Activated B cell treated with CpG ODN at 0.5 μM for 24 hours (primary cell): ENCODE measurements around the gene CHCHD3. TPM values are rescaled to one million over a fixed set of nuclear protein-coding genes. Genes with fewer than 3 reads are reported as not detected.

Source experiments
- ATAC-seq: fragments of 200-7000 bp; cut with Tn5 transposase; one replicate; pipeline ENCODE4 v1.10.0; 2021; ENCODE audit warnings: low read depth, mild to moderate bottlenecking, moderate library complexity
- CTCF ChIA-PET: fragments of 350-600 bp; sonication (Branson Sonifier 250); formaldehyde crosslinking; loops from one replicate; lab custom pipeline; 2021; ENCODE audit warnings: antibody characterized with exemption; lab: Charles Lee
- POLR2A ChIA-PET: fragments of 350-600 bp; sonication (Branson Sonifier 250); formaldehyde crosslinking; loops from one replicate; lab custom pipeline; 2021; ENCODE audit warnings: antibody characterized with exemption; lab: Charles Lee
- DNase-seq: peaks from one replicate; pipeline ENCODE4 v3.0.0; 2022
- H3K27ac Mint-ChIP-seq: one replicate; pipeline ENCODE4 v1.8.0; 2020; ENCODE audit warnings: mixed read lengths
- H3K27me3 Mint-ChIP-seq: one replicate; pipeline ENCODE4 v1.8.0; 2021; ENCODE audit warnings: mixed read lengths
- H3K36me3 Mint-ChIP-seq: one replicate; pipeline ENCODE4 v1.8.0; 2021; ENCODE audit warnings: low read depth, mixed read lengths
- H3K4me1 Mint-ChIP-seq: one replicate; pipeline ENCODE4 v1.8.0; 2021; ENCODE audit warnings: mixed read lengths
- H3K4me3 Mint-ChIP-seq: one replicate; pipeline ENCODE4 v1.8.0; 2020; ENCODE audit warnings: mild to moderate bottlenecking, mixed read lengths
- H3K9me3 Mint-ChIP-seq: one replicate; pipeline ENCODE4 v1.8.0; 2020; ENCODE audit warnings: mixed read lengths
- CTCF ChIP-seq: fragments of 200-600 bp; IDR thresholded peaks from one replicate; pipeline ENCODE4 v1.8.0; 2022; ENCODE audit warnings: antibody characterized with exemption, mild to moderate bottlenecking
- intact Hi-C: fragments of 100-400 bp; cut with micrococcal nuclease; formaldehyde crosslinking; loops from one replicate; pipeline ENCODE4 v1.15.1; 2024
- total RNA-seq: library from RNA; stranded (reverse); gene quantifications from 2 replicates; pipeline ENCODE4 v1.2.3, GENCODE V29; 2022

CHCHD3 gene
- total RNA-seq, 1 donor from 2014 or later = 53.6 TPM

DNA sequence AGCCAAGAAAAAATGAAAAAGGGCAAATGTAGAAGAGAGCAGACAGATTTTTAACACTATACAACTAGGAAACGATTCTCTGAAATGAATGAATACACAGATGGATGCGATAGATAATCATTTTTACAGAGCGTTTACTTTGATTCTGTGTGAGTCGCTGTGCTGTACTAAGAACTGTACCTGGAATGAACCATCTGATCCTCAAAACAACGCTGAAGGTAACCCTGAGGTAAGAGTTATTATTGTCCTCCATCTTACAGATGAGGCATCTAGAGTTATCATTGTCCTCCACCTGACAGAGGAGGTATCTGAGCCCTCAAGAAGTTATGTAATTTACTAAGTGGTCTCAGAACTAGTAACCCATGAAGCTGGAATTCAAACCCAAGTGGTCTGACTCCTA lies 80.2 kb downstream of the CHCHD3 start:
- no peak overlapping the region for H3K27ac Mint-ChIP-seq

GRCh38 chr7:132999845-133000244 lies 82.0 kb downstream of the CHCHD3 start:
- DNase-seq (no peak), ATAC-seq (no peak)
- CTCF ChIA-PET = no interaction called here
- intact Hi-C loops = no loop called here
- Mint-ChIP-seq H3K4me3 (no peak overlapping the region), H3K27ac (no peak overlapping the region), H3K36me3 (peaks cover 6% of the 10 kb centered on the region), H3K9me3 (peaks cover 4% of the 10 kb centered on the region), H3K4me1 (peaks cover 7% of the 10 kb centered on the region), H3K27me3 (no peaks in the 10 kb centered on the region)
- TF ChIP-seq CTCF = no peak
- POLR2A ChIA-PET = no interaction called here

More for the DNA sequence above, 80.2 kb downstream of the CHCHD3 start:
- DNase-seq = no peak
- CTCF ChIA-PET = no interaction called here
- Mint-ChIP-seq H3K4me3 (no peak overlapping the region), H3K36me3 (peaks cover 11% of the 10 kb centered on the region), H3K27me3 (no peaks in the 10 kb centered on the region), H3K9me3 (peaks cover 4% of the 10 kb centered on the region), H3K4me1 (peaks cover 4% of the 10 kb centered on the region)
- TF ChIP-seq CTCF = no peak
- intact Hi-C loops = no loop called here
- no peak for ATAC-seq
- POLR2A ChIA-PET = interaction anchor here (0.7 kb wide), 1 partner anchor 251 kb away, joined by 3 read pairs; the partner anchor contains the start of gene EXOC4

DNA sequence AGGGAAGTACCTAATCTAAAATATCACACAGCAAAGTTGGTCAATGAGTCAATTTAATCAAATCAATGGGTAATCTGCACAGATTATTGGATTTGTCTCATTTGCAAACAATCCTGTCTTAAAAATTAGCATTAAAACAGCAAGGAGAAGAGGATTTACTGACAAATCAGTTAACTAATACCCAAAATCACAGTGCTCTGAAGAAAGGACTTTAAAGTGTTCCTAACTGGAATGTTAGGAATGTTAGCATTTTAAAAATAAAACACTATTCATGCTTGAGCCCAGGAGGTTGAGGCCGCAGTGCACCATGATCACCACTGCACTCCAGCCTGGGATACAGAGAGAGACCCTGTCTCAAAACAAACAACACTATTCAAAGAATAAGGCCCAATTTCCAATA lies 83.1 kb downstream of the CHCHD3 start:
- intact Hi-C loops = no loop called here
- no peaks in the 10 kb centered on the region for H3K27me3 Mint-ChIP-seq
- peaks cover 7% of the 10 kb centered on the region for H3K4me1 Mint-ChIP-seq
- TF ChIP-seq CTCF = no peak
- DNase-seq = no peak
- no peak overlapping the region for H3K4me3 Mint-ChIP-seq
- ATAC-seq = no peak
- ChIA-PET POLR2A (no interaction called here), CTCF (no interaction called here)
- no peak overlapping the region for H3K27ac Mint-ChIP-seq
- H3K36me3 Mint-ChIP-seq = no peaks in the 10 kb centered on the region
- H3K9me3 Mint-ChIP-seq = no peaks in the 10 kb centered on the region

- Mint-ChIP-seq H3K4me1 (peaks cover 8% of the 10 kb centered on the region), H3K9me3 (no peaks in the 10 kb centered on the region), H3K36me3 (no peaks in the 10 kb centered on the region), H3K4me3 (no peak overlapping the region), H3K27ac (no peak overlapping the region), H3K27me3 (no peaks in the 10 kb centered on the region)
- intact Hi-C loops = no loop called here
- CTCF ChIA-PET = no interaction called here
- POLR2A ChIA-PET = no interaction called here
- no peak for TF ChIP-seq CTCF
- ATAC-seq (no peak), DNase-seq (no peak)
These were observed 84.4 kb downstream of the CHCHD3 start for GRCh38 chr7:132997505-132997904.

DNA sequence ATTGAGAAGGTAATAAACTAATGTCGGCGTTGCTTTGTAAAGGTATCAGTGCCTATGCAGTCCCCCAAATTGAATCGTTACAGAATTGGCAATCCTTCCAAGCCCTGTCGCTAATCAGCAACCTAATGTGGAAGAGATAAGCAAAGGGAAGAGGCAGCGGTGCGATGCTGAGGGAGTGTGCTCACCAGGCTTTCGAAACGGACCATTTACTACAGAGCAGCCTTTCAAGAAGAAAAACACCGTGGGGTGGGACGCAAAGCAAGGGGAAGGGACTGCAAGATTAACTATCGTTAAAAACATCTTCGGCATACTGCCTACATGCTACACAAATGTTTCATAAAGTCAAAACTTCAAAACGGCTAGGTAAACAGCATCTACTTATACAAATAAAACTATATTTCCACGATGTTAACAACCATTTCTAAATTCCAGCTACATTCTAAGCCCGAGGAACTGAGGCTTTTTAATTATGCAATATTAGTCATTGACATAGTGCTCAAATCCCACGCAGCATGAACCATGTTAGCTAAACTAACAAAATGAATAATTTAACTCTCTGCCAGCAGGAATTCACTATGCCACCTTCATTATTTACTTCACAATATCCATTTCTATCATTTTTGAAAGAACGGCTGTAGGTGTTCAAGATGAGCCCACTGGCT lies 85.2 kb downstream of the CHCHD3 start:
- peaks cover 8% of the 10 kb centered on the region for H3K4me1 Mint-ChIP-seq
- ChIA-PET CTCF (no interaction called here), POLR2A (no interaction called here)
- intact Hi-C loops = no loop called here
- no peaks in the 10 kb centered on the region for H3K36me3 Mint-ChIP-seq
- H3K9me3 Mint-ChIP-seq = no peaks in the 10 kb centered on the region
- no peak for ATAC-seq
- no peak overlapping the region for H3K4me3 Mint-ChIP-seq
- no peak overlapping the region for H3K27ac Mint-ChIP-seq
- no peak for TF ChIP-seq CTCF
- no peak for DNase-seq
- no peaks in the 10 kb centered on the region for H3K27me3 Mint-ChIP-seq
